K562 (cell line): ENCODE results near the gene PAAF1.

Experiments
- GATA2 ChIP-seq: sonication (generic); formaldehyde crosslinking; IDR thresholded peaks from 2 replicates; pipeline ENCODE4 v1.4.0; 2020; ENCODE audit warnings: mild to moderate bottlenecking, missing genetic modification reagents
- HMG20B ChIP-seq: fragments of 250-450 bp; sonication (Bioruptor Pico); IDR thresholded peaks from 2 replicates; pipeline ENCODE4 v1.5.0; 2021; ENCODE audit warnings: mild to moderate bottlenecking
- JUNB ChIP-seq: fragments of 450-650 bp; formaldehyde crosslinking; conservative IDR thresholded peaks from 2 replicates; pipeline ENCODE4 v1.4.0; 2020; ENCODE audit warnings: mild to moderate bottlenecking
- MAFK ChIP-seq: IDR thresholded peaks from 2 replicates; pipeline ENCODE4 v1.6.1; 2011; ENCODE audit warnings: low read length, improper control_type of control experiment

DNA sequence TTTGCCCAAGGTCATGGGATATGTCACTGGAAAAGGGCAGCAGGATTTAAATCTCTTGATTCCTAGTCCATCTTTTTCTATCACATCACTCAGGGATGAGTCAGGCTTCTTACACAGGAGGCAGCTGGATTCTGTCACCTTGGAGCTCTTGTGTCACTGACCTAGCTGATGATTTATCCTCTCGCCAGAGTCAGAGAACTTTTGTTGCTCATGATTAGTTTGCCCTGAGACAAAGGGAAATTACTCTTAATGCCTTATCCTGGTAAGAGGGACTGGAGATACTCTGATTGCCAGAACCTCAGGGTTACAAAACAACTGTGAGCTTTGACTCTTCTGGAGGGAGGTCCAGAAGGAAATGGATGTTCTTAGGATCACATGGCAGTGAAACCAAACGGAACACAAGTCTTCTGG lies 10.2 kb upstream of the PAAF1 start:
- TF ChIP-seq GATA2 (CRISPR knock-in tag) (no peak), HMG20B (CRISPR knock-in tag) (no peak), MAFK (no peak), JUNB (CRISPR knock-in tag) (no peak)
